Loucy (cell line): Measurements from ENCODE around the gene RIMBP2.

Experiments
- EZH2phosphoT487 ChIP-seq: fragments of 200-600 bp; IDR thresholded peaks from 2 replicates; pipeline ENCODE4 v1.6.1; 2018; ENCODE audit warnings: antibody characterized with exemption, mild to moderate bottlenecking, moderate library complexity, borderline replicate concordance
- TF ChIP-seq, protein P1 (sequence below): fragments of 200-600 bp; sonication (generic); conservative IDR thresholded peaks from 2 replicates; pipeline ENCODE4 v1.5.1; 2014; ENCODE audit warnings: mild to moderate bottlenecking, antibody characterized with exemption, low read length

DNA sequence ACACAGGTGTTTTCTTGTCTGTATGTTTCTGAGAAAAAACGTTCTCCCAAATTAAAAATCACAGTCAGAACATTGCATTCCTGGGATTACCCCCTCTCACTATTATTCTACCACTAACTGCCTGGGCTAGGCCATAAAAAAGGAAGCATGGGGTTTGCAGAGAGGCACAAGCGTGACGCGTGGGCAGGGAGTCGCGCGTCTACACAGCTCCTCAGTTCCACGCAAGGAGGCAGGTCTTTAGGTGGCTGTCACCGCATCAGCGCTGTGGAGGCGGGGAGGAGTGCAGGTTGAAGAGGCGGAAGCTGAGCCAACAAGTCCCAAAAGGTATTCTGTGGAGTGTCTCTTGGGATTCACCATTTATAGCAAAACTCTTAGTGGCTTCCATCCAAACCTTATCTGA is 109.9 kb downstream of the RIMBP2 start:
- TF ChIP-seq, protein P1, sequence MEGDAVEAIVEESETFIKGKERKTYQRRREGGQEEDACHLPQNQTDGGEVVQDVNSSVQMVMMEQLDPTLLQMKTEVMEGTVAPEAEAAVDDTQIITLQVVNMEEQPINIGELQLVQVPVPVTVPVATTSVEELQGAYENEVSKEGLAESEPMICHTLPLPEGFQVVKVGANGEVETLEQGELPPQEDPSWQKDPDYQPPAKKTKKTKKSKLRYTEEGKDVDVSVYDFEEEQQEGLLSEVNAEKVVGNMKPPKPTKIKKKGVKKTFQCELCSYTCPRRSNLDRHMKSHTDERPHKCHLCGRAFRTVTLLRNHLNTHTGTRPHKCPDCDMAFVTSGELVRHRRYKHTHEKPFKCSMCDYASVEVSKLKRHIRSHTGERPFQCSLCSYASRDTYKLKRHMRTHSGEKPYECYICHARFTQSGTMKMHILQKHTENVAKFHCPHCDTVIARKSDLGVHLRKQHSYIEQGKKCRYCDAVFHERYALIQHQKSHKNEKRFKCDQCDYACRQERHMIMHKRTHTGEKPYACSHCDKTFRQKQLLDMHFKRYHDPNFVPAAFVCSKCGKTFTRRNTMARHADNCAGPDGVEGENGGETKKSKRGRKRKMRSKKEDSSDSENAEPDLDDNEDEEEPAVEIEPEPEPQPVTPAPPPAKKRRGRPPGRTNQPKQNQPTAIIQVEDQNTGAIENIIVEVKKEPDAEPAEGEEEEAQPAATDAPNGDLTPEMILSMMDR, result no peak
- TF ChIP-seq EZH2phosphoT487, result no peak
